ENCODE data around the gene TANC1.

The TANC1 gene

GRCh38 chr2:159175927-159176326 is 207.5 kb downstream of the TANC1 start:
- no peak for DNase-seq (ENCODE audit: low read depth in 1 of 2, low spot score in 1 of 2)
- in situ Hi-C loops (cut with HindIII; ENCODE audit: low pct_unique_long_range_greater_than_20kb, low sequenced_read_pairs): no loop called here
- TF ChIP-seq JUND (IDR thresholded peaks at IDR 0.05; ENCODE audit: low read depth): no peak

GRCh38 chr2:159176555-159176954 is 208.1 kb downstream of the TANC1 start:
- DNase-seq (ENCODE audit: low read depth in 1 of 2, low spot score in 1 of 2): no peak
- TF ChIP-seq JUND (IDR thresholded peaks at IDR 0.05; ENCODE audit: low read depth): no peak
- in situ Hi-C loops (cut with HindIII; ENCODE audit: low pct_unique_long_range_greater_than_20kb, low sequenced_read_pairs): no loop called here

GRCh38 chr2:159177357-159177756 is 208.9 kb downstream of the TANC1 start:
- in situ Hi-C loops (cut with HindIII; ENCODE audit: low pct_unique_long_range_greater_than_20kb, low sequenced_read_pairs): no loop called here
- TF ChIP-seq JUND (IDR thresholded peaks at IDR 0.05; ENCODE audit: low read depth): no peak
- DNase-seq (ENCODE audit: low read depth in 1 of 2, low spot score in 1 of 2): no peak

- DNase-seq (ENCODE audit: low read depth in 1 of 2, low spot score in 1 of 2): no peak
- in situ Hi-C loops (cut with HindIII; ENCODE audit: low pct_unique_long_range_greater_than_20kb, low sequenced_read_pairs): no loop called here
- TF ChIP-seq JUND (IDR thresholded peaks at IDR 0.05; ENCODE audit: low read depth): no peak
Measured at GRCh38 chr2:159177957-159178356, 209.5 kb downstream of the TANC1 start.

- no peak for DNase-seq (ENCODE audit: low read depth in 1 of 2, low spot score in 1 of 2)
- in situ Hi-C loops (cut with HindIII; ENCODE audit: low pct_unique_long_range_greater_than_20kb, low sequenced_read_pairs): no loop called here
- no peak for TF ChIP-seq JUND (IDR thresholded peaks at IDR 0.05; ENCODE audit: low read depth)
Measured at GRCh38 chr2:159179096-159179495, 210.7 kb downstream of the TANC1 start.

- no peak for DNase-seq (ENCODE audit: low read depth in 1 of 2, low spot score in 1 of 2)
- in situ Hi-C loops (cut with HindIII; ENCODE audit: low pct_unique_long_range_greater_than_20kb, low sequenced_read_pairs): no loop called here
- TF ChIP-seq JUND (IDR thresholded peaks at IDR 0.05; ENCODE audit: low read depth): no peak
Measured at GRCh38 chr2:159179696-159180095, 211.3 kb downstream of the TANC1 start.

GRCh38 chr2:159183346-159183745 is 214.9 kb downstream of the TANC1 start:
- DNase-seq (ENCODE audit: low read depth in 1 of 2, low spot score in 1 of 2): no peak
- TF ChIP-seq JUND (IDR thresholded peaks at IDR 0.05; ENCODE audit: low read depth): no peak
- in situ Hi-C loops (cut with HindIII; ENCODE audit: low pct_unique_long_range_greater_than_20kb, low sequenced_read_pairs): no loop called here

- TF ChIP-seq JUND (IDR thresholded peaks at IDR 0.05; ENCODE audit: low read depth): no peak
- in situ Hi-C loops (cut with HindIII; ENCODE audit: low pct_unique_long_range_greater_than_20kb, low sequenced_read_pairs): no loop called here
- DNase-seq (ENCODE audit: low read depth in 1 of 2, low spot score in 1 of 2): peak in 1 of 2 experiments; percentile 33
Measured at GRCh38 chr2:159185401-159186130, 217.1 kb downstream of the TANC1 start.

- in situ Hi-C loops (cut with HindIII; ENCODE audit: low pct_unique_long_range_greater_than_20kb, low sequenced_read_pairs): no loop called here
- no peak for TF ChIP-seq JUND (IDR thresholded peaks at IDR 0.05; ENCODE audit: low read depth)
- no peak for DNase-seq (ENCODE audit: low read depth in 1 of 2, low spot score in 1 of 2)
Measured at GRCh38 chr2:159186462-159186861, 218.0 kb downstream of the TANC1 start.

- DNase-seq (ENCODE audit: low read depth in 1 of 2, low spot score in 1 of 2): no peak
- TF ChIP-seq JUND (IDR thresholded peaks at IDR 0.05; ENCODE audit: low read depth): no peak
- in situ Hi-C loops (cut with HindIII; ENCODE audit: low pct_unique_long_range_greater_than_20kb, low sequenced_read_pairs): no loop called here
Measured at GRCh38 chr2:159187106-159187505, 218.7 kb downstream of the TANC1 start.

- TF ChIP-seq JUND (IDR thresholded peaks at IDR 0.05; ENCODE audit: low read depth): no peak
- DNase-seq (ENCODE audit: low read depth in 1 of 2, low spot score in 1 of 2): no peak
- in situ Hi-C loops (cut with HindIII; ENCODE audit: low pct_unique_long_range_greater_than_20kb, low sequenced_read_pairs): no loop called here
Measured at GRCh38 chr2:159188449-159188848, 220.0 kb downstream of the TANC1 start.

GRCh38 chr2:159192371-159192918 is 224.0 kb downstream of the TANC1 start:
- TF ChIP-seq JUND (IDR thresholded peaks at IDR 0.05; ENCODE audit: low read depth): no peak
- no peak for DNase-seq (ENCODE audit: low read depth in 1 of 2, low spot score in 1 of 2)
- in situ Hi-C loops (cut with HindIII; ENCODE audit: low pct_unique_long_range_greater_than_20kb, low sequenced_read_pairs): no loop called here

- in situ Hi-C loops (cut with HindIII; ENCODE audit: low pct_unique_long_range_greater_than_20kb, low sequenced_read_pairs): no loop called here
- DNase-seq (ENCODE audit: low read depth in 1 of 2, low spot score in 1 of 2): no peak
- TF ChIP-seq JUND (IDR thresholded peaks at IDR 0.05; ENCODE audit: low read depth): no peak
Measured at GRCh38 chr2:159193791-159194190, 225.4 kb downstream of the TANC1 start.

- no peak for TF ChIP-seq JUND (IDR thresholded peaks at IDR 0.05; ENCODE audit: low read depth)
- in situ Hi-C loops (cut with HindIII; ENCODE audit: low pct_unique_long_range_greater_than_20kb, low sequenced_read_pairs): no loop called here
- no peak for DNase-seq (ENCODE audit: low read depth in 1 of 2, low spot score in 1 of 2)
Measured at GRCh38 chr2:159194241-159194640, 225.8 kb downstream of the TANC1 start.

All from T47D (cell line).